Measurements from ENCODE around the gene SEC16B.

DNA sequence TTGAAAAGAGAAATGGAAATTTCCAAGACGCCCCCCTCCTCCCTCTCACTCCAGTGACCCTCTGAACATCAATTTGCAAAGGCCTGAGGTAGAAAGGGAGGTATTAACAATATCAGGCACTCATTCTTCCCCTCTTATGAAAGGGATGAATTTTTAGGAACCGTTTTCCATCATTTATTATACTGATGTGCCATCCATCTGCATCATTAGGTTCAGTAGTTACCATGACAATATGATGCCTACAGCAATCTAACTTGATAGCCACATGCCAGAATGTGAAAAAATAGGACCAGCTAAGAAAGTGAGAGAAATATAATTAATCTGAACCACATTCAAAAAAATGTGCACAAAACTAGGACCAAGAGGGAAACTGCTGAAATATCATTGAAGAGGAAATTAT, 40.9 kb downstream of the SEC16B start:
- TF ChIP-seq, protein P1, sequence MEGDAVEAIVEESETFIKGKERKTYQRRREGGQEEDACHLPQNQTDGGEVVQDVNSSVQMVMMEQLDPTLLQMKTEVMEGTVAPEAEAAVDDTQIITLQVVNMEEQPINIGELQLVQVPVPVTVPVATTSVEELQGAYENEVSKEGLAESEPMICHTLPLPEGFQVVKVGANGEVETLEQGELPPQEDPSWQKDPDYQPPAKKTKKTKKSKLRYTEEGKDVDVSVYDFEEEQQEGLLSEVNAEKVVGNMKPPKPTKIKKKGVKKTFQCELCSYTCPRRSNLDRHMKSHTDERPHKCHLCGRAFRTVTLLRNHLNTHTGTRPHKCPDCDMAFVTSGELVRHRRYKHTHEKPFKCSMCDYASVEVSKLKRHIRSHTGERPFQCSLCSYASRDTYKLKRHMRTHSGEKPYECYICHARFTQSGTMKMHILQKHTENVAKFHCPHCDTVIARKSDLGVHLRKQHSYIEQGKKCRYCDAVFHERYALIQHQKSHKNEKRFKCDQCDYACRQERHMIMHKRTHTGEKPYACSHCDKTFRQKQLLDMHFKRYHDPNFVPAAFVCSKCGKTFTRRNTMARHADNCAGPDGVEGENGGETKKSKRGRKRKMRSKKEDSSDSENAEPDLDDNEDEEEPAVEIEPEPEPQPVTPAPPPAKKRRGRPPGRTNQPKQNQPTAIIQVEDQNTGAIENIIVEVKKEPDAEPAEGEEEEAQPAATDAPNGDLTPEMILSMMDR (conservative IDR thresholded peaks at IDR 0.05; ENCODE audit: low read depth, low read length): no peak
- TF ChIP-seq EZH2 (IDR thresholded peaks at IDR 0.05; ENCODE audit: low read length, unreplicated experiment): no peak
